Hepatocyte (in vitro differentiated cells): ENCODE data around the gene LMTK2.

Experiments
- EZH2phosphoT487 ChIP-seq: fragments of 200-600 bp; sonication (generic); IDR thresholded peaks from one replicate; pipeline ENCODE4 v1.6.1; 2018; ENCODE audit warnings: antibody characterized with exemption, mild to moderate bottlenecking, low read depth, moderate library complexity; ENCODE audit not compliant: unreplicated experiment, severe bottlenecking
- TF ChIP-seq, protein P1 (sequence below): fragments of 200-600 bp; sonication (generic); IDR thresholded peaks from 2 replicates; pipeline ENCODE4 v1.5.1; 2016; ENCODE audit warnings: antibody characterized with exemption, mild to moderate bottlenecking; ENCODE audit not compliant: poor library complexity

DNA sequence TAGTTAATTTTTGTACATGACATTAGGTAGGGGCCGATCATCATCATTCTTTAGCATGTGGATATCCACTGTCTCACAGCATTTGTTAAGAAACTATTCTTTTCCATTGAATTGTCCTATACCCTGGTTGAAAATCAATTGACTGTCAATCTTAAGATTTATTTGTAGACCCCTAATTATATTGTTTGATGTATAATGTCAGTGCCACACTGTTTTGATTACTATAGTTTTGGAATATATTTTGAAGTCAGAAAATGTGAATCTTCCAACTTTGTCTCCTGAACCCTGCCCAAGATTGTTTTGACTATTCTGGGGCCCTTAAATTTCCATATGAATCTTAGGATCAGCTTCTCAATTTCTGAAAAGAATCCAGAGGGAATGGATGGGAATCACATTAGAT lies 6.6 kb upstream of the LMTK2 start:
- TF ChIP-seq, protein P1, sequence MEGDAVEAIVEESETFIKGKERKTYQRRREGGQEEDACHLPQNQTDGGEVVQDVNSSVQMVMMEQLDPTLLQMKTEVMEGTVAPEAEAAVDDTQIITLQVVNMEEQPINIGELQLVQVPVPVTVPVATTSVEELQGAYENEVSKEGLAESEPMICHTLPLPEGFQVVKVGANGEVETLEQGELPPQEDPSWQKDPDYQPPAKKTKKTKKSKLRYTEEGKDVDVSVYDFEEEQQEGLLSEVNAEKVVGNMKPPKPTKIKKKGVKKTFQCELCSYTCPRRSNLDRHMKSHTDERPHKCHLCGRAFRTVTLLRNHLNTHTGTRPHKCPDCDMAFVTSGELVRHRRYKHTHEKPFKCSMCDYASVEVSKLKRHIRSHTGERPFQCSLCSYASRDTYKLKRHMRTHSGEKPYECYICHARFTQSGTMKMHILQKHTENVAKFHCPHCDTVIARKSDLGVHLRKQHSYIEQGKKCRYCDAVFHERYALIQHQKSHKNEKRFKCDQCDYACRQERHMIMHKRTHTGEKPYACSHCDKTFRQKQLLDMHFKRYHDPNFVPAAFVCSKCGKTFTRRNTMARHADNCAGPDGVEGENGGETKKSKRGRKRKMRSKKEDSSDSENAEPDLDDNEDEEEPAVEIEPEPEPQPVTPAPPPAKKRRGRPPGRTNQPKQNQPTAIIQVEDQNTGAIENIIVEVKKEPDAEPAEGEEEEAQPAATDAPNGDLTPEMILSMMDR, result no peak
- no peak for TF ChIP-seq EZH2phosphoT487
